ENCODE data around the gene DEGS2. TPM values are rescaled to one million over a fixed set of nuclear protein-coding genes. Genes with fewer than 3 reads are reported as not detected.

DEGS2 gene
- total RNA-seq, 1 experiment from 2014 or later, result 1.6 TPM

DNA sequence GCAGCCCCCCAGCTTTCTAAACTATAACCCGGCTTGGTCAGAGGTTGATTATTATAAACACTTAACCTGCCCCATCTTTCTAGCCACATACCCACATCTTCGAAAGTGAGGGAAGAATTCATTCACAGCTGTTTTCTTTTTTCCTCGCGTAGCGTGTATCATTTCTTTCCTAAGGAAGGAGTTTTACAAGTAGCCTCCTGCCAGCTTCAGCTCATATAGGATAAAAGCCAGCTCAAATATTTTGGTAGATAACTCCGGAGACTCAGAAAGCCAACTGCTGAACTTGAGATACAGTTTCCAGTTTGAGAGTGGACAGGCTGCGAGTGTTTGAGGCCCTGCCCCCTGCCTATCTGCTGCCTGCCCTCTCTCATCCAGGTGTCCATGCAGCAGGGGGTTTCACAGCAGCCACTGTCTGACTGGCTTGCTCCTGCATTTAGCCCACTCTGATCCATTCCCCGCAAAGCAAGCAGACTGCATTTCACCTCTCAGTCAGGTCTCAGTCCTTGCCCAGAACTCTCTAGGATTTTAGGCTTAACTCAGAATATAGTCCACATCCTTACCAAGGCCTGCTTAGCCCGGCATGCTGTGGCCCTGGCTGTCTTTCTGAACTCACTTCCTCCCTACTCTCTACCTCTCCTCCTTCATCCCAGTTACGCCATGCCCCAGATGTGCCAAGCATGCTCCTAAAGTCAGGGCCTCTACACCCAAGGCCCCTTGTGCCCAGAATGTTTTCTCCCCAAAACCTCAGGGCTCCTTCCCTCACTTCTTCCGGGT, 47.3 kb downstream of the DEGS2 start:
- intact Hi-C loops (cut with micrococcal nuclease), result no loop called here
- TF ChIP-seq EZH2phosphoT487 (IDR thresholded peaks at IDR 0.05; ENCODE audit: borderline replicate concordance, low read length) (no peak), EZH2 (IDR thresholded peaks at IDR 0.05; ENCODE audit: low read length, unreplicated experiment) (no peak)
- TF ChIP-seq, protein P1, sequence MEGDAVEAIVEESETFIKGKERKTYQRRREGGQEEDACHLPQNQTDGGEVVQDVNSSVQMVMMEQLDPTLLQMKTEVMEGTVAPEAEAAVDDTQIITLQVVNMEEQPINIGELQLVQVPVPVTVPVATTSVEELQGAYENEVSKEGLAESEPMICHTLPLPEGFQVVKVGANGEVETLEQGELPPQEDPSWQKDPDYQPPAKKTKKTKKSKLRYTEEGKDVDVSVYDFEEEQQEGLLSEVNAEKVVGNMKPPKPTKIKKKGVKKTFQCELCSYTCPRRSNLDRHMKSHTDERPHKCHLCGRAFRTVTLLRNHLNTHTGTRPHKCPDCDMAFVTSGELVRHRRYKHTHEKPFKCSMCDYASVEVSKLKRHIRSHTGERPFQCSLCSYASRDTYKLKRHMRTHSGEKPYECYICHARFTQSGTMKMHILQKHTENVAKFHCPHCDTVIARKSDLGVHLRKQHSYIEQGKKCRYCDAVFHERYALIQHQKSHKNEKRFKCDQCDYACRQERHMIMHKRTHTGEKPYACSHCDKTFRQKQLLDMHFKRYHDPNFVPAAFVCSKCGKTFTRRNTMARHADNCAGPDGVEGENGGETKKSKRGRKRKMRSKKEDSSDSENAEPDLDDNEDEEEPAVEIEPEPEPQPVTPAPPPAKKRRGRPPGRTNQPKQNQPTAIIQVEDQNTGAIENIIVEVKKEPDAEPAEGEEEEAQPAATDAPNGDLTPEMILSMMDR (conservative IDR thresholded peaks at IDR 0.05; ENCODE audit: low read depth, low read length), result no peak
- H3K9ac ChIP-seq (ENCODE audit: low read length), result no peak overlapping the region

DNA sequence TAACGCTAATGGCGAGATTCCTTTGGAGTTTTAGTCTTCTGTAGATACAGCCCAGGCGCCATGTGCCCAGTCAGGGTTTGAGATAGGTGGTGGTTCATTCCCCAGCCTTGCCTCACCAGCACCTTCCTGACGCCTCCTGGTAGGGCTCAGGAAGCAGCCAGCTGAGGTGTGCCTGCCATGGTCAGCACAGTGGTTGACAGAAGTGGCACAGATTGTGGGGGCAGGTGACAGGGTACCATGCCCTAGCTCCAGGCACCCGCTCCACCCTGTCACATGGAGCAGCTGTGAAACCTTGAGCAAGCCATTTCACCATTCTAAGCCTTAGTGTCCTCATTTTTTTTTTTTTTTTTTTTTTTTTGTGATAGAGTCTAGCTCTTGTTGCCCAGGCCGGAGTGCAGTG, 48.6 kb downstream of the DEGS2 start:
- BruUV-seq (replicated peaks), result no TSS peak
- ChIA-PET CTCF (no interaction called here), POLR2A (ENCODE audit: unreplicated experiment) (no interaction called here)

More for the DNA sequence above, 47.3 kb downstream of the DEGS2 start:
- H2AFZ ChIP-seq (ENCODE audit: low read length), result no peak overlapping the region
- H3K9me2 ChIP-seq (replicated peaks; ENCODE audit: low read length), result no peaks in the 10 kb centered on the region
- no TSS peak for BruUV-seq (replicated peaks)
- H3K79me2 ChIP-seq (ENCODE audit: low read length), result no peaks in the 10 kb centered on the region
- ATAC-seq, result no peak
- H3F3A ChIP-seq (ENCODE audit: low read length, unreplicated experiment), result no peaks in the 10 kb centered on the region
- H3K27me3 ChIP-seq (ENCODE audit: low read length), result no peaks in the 10 kb centered on the region
- ChIA-PET CTCF (no interaction called here), POLR2A (ENCODE audit: unreplicated experiment) (no interaction called here)
- H4K20me1 ChIP-seq (ENCODE audit: low read length), result no peaks in the 10 kb centered on the region
- no peak overlapping the region for H3K4me3 ChIP-seq (ENCODE audit: low read length)
- no peak overlapping the region for H3K27ac ChIP-seq (ENCODE audit: low read length)
- H3K36me3 ChIP-seq (ENCODE audit: low read depth, low read length), result no peaks in the 10 kb centered on the region
- H3K4me2 ChIP-seq (ENCODE audit: low read length), result no peak overlapping the region
- DNase-seq, result no peak
- no peaks in the 10 kb centered on the region for H3K9me3 ChIP-seq (ENCODE audit: low read length)
- H3K4me1 ChIP-seq (ENCODE audit: insufficient read depth, low read length), result 0 out of 2 replicates have a peak, but pooled peaks cover 5% of the 10 kb centered on the region

More for the DNA sequence above, 48.6 kb downstream of the DEGS2 start:
- Histone ChIP-seq H3K27ac (ENCODE audit: low read length) (no peak overlapping the region), H3K9me2 (replicated peaks; ENCODE audit: low read length) (no peaks in the 10 kb centered on the region), H3K9me3 (ENCODE audit: low read length) (no peaks in the 10 kb centered on the region), H2AFZ (ENCODE audit: low read length) (no peak overlapping the region), H3F3A (ENCODE audit: low read length, unreplicated experiment) (no peaks in the 10 kb centered on the region), H3K4me2 (ENCODE audit: low read length) (no peak overlapping the region), H3K4me3 (ENCODE audit: low read length) (no peak overlapping the region), H4K20me1 (ENCODE audit: low read length) (no peaks in the 10 kb centered on the region), H3K36me3 (ENCODE audit: low read depth, low read length) (no peaks in the 10 kb centered on the region), H3K79me2 (ENCODE audit: low read length) (no peaks in the 10 kb centered on the region), H3K9ac (ENCODE audit: low read length) (no peak overlapping the region), H3K27me3 (ENCODE audit: low read length) (no peaks in the 10 kb centered on the region), H3K4me1 (ENCODE audit: insufficient read depth, low read length) (0 out of 2 replicates have a peak, but pooled peaks cover 5% of the 10 kb centered on the region)
- intact Hi-C loops (cut with micrococcal nuclease), result no loop called here
- ATAC-seq (no peak), DNase-seq (no peak)
- no peak for TF ChIP-seq EZH2 (IDR thresholded peaks at IDR 0.05; ENCODE audit: low read length, unreplicated experiment)
- no peak for TF ChIP-seq EZH2phosphoT487 (IDR thresholded peaks at IDR 0.05; ENCODE audit: borderline replicate concordance, low read length)
- TF ChIP-seq, protein P1 (conservative IDR thresholded peaks at IDR 0.05; ENCODE audit: low read depth, low read length), result no peak

All from PC-3 (cell line).